Immature natural killer cell (primary cell): ENCODE data around the gene CDADC1. TPM values are rescaled to one million over a fixed set of nuclear protein-coding genes. Genes with fewer than 3 reads are reported as not detected.

Experiments
- DNase-seq, 3 donors: peaks; one replicate each; pipeline ENCODE4 v3.0.0; 2022; ENCODE audit warnings: mixed read lengths in 1 of 3
- H3K27ac Mint-ChIP-seq, 6 donors: one replicate each; pipeline ENCODE4 v1.8.0; 2020; ENCODE audit warnings: mixed read lengths in 6 of 6, mild to moderate bottlenecking in 5 of 6, inconsistent platforms in 4 of 6, moderate library complexity in 3 of 6
- H3K27me3 Mint-ChIP-seq, 3 donors: one replicate each; pipeline ENCODE4 v1.8.0; 2020 to 2021; ENCODE audit warnings: low read depth in 3 of 3, mild to moderate bottlenecking in 3 of 3, mixed read lengths in 3 of 3, moderate library complexity in 3 of 3, inconsistent platforms in 1 of 3
- H3K36me3 Mint-ChIP-seq, 3 donors: one replicate each; pipeline ENCODE4 v1.8.0; 2020; ENCODE audit warnings: mixed read lengths in 3 of 3, inconsistent platforms in 2 of 3, mild to moderate bottlenecking in 2 of 3
- H3K4me1 Mint-ChIP-seq, 2 donors: one replicate each; pipeline ENCODE4 v1.8.0; 2020; ENCODE audit warnings: inconsistent platforms in 2 of 2, mild to moderate bottlenecking in 2 of 2, mixed read lengths in 2 of 2, moderate library complexity in 1 of 2
- H3K4me3 Mint-ChIP-seq, 5 donors: one replicate each; pipeline ENCODE4 v1.8.0; 2020; ENCODE audit warnings: mild to moderate bottlenecking in 5 of 5, mixed read lengths in 5 of 5, inconsistent platforms in 3 of 5, moderate library complexity in 3 of 5
- H3K9me3 Mint-ChIP-seq, 6 donors: one replicate each; pipeline ENCODE4 v1.8.0; 2020; ENCODE audit warnings: mild to moderate bottlenecking in 6 of 6, mixed read lengths in 6 of 6, inconsistent platforms in 4 of 6, moderate library complexity in 3 of 6
- polyA plus RNA-seq, 3 donors: library from polyadenylated mRNA; unstranded; fragments of 300-500 nt; fragmentation: Illumina TruSeq; gene quantifications; one replicate each; pipeline ENCODE4 v1.2.3, GENCODE V29; 2021

CDADC1 gene
- polyA plus RNA-seq, 3 donors from 2014 or later = 11.2 to 17.9 (median 13.0) TPM

DNA sequence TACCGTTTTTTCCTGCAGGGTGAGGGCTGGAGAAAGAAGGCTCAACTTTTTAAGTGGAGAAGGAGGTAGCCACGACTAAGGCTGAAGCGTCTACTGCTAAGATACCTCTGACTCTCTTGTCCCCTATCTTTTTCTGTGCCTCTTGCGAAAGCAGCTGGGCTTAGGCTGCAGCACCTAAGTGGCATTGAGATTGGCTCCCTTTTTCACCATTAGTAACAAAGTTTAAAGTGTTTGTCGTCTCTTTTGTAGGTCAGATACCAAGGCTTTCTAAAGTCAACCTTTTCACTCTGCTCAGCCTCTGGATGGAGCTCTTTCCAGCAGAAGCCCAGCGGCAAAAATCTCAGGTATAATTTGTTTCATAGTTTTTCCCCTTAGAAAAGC lies 887 bp downstream of the CDADC1 start:
- peaks cover 22 to 48% of the 10 kb centered on the region in 2 donors for H3K4me1 Mint-ChIP-seq
- H3K27me3 Mint-ChIP-seq = peaks cover 8 to 12% (median 10%) of the 10 kb centered on the region in 3 donors

DNA sequence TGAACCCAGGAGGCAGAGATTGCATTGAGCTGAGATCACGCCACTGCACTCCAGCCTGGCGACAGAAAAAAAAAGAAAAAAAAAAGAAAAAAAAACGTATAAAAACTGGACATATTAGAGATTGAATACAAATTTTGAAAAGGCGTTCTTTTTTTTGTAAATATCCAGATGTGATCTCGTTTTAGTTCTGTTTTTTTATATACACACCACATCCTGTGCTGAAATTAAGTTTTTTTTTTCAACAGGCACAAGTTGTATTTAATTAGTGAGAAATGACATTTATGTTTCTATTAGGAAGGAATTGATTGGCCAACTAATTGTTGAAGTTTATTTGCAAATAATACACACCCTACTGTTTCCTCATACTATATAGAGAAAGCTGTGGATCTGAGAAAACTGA lies 3.6 kb downstream of the CDADC1 start:
- peaks cover 4 to 18% (median 8%) of the 10 kb centered on the region in 3 donors for H3K36me3 Mint-ChIP-seq
- no peak overlapping the region for H3K4me3 Mint-ChIP-seq
- no peaks in the 10 kb centered on the region for H3K9me3 Mint-ChIP-seq
- H3K27ac Mint-ChIP-seq = no peak overlapping the region
- peaks cover 7 to 12% (median 8%) of the 10 kb centered on the region in 3 donors for H3K27me3 Mint-ChIP-seq
- H3K4me1 Mint-ChIP-seq = peaks cover 22 to 56% of the 10 kb centered on the region in 2 donors
- no peak for DNase-seq

More for the DNA sequence above, 887 bp downstream of the CDADC1 start:
- peak overlapping the region; percentile 96 to 99 (median 99) for H3K27ac Mint-ChIP-seq
- H3K36me3 Mint-ChIP-seq = peaks cover 0 to 5% (median 4%) of the 10 kb centered on the region in 3 donors
- H3K9me3 Mint-ChIP-seq = no peaks in the 10 kb centered on the region
- no peak for DNase-seq
- H3K4me3 Mint-ChIP-seq = peak overlapping the region; percentile 98 to 100 (median 99)

DNA sequence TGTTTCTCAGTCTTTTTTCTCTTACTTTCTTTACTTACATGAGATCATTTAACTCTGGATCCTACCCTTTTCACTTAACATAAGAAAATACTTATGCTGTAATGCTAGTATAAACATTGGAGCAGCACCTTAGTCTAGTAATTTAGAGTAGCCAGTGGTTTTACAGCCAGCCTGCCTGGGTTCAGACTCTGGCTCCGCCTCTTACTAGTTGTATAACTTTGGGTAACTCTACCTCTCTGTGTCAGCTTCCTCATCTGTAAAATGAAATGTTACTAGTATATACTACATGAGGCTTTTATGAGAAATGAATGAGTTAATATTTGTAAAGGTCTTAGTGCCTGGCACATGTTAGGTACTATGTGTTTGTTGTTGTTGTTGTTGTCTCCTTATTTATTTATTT lies 5.6 kb downstream of the CDADC1 start:
- H3K4me3 Mint-ChIP-seq = no peak overlapping the region
- peak overlapping the region in 2 of 6 donors; percentile 60 to 74 for H3K27ac Mint-ChIP-seq

DNA sequence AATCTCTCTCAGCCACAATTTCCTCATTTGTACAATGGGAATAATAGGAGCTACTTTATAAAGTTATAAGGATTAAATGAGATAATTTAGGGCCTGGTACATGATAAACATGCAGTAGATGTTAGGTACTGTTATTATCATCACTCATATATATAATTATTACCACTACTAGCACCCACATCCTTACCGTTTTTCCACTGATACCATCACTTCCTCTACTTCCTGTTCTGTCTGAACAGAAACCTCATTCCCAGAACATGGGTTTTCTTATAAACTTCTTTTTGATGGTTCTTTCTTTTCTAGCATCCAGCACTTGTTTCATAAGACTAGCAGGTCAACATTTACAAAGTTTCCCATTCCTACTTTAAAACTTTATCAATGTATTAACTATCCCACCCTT lies 6.3 kb downstream of the CDADC1 start:
- H3K36me3 Mint-ChIP-seq = peaks cover 8 to 21% (median 8%) of the 10 kb centered on the region in 3 donors
- no peak overlapping the region for H3K4me3 Mint-ChIP-seq
- peaks cover 14 to 49% of the 10 kb centered on the region in 2 donors for H3K4me1 Mint-ChIP-seq
- no peaks in the 10 kb centered on the region for H3K9me3 Mint-ChIP-seq
- no peak for DNase-seq
- peak overlapping the region in 1 of 6 donors; percentile 68 for H3K27ac Mint-ChIP-seq
- no peaks in the 10 kb centered on the region for H3K27me3 Mint-ChIP-seq

More for the DNA sequence above, 5.6 kb downstream of the CDADC1 start:
- Mint-ChIP-seq H3K27me3 (peaks cover 0 to 5% (median 1%) of the 10 kb centered on the region in 3 donors), H3K36me3 (peaks cover 8 to 21% (median 8%) of the 10 kb centered on the region in 3 donors), H3K4me1 (peaks cover 18 to 49% of the 10 kb centered on the region in 2 donors), H3K9me3 (no peaks in the 10 kb centered on the region)
- DNase-seq = no peak

DNA sequence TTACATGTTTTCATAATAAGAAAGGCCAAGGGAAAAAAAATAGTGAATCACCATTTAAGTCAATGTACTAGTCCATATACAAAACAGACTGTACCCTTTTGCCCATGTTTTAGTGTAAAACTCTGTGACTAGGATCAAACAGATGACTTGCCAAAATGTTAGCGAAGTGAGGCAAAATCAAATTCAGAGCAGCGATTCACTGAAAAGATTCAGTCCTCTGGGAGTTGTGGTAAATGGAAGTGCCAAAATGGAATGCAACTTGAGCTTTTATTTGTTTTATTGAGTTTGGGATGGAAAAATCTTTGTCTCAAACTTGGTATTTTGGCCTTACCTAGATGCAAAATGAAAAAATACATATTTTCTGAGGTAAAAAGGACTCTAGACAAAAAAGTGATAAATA lies 9.1 kb downstream of the CDADC1 start:
- no peaks in the 10 kb centered on the region for H3K27me3 Mint-ChIP-seq
- peaks cover 13 to 41% (median 25%) of the 10 kb centered on the region in 3 donors for H3K36me3 Mint-ChIP-seq
- no peaks in the 10 kb centered on the region for H3K9me3 Mint-ChIP-seq
- peak overlapping the region; percentile 39 to 96 (median 88) for H3K4me3 Mint-ChIP-seq
- H3K4me1 Mint-ChIP-seq = peaks cover 14 to 32% of the 10 kb centered on the region in 2 donors
- H3K27ac Mint-ChIP-seq = peak overlapping the region; percentile 74 to 97 (median 86)
- DNase-seq = no peak

DNA sequence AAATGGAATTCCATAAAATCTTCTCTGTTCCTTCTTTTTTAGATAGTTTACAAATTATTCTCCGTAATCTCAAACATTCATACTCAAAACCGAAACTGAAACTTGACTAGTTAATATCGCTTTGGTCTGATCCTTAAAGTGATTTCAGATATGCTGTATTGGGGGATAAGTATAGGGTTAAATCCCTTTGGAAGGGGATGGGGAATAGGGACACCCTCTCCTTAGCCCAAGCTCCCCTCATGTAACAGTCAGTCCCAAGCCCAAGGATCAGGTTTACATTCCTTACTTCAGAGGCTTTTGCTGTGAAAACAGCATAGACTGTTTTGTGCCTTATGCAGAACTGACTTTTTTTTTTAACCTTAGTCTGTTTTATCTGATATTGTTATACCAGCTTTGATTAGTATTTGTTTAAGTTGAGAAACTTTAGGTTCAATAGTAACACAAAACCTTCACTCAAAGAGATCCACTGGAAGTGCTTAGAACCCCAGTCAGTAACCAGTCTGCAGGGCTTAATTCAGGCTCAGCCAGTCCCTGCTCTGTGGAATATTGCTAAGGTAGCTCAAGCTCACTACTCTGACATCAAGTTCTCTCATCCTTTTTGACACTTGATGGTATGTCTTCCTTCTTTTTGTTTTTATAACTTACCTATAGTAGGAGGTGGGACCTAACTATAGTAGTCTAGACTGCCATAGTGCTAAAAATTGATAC lies 10.5 kb downstream of the CDADC1 start:
- Mint-ChIP-seq H3K27ac (peak overlapping the region; percentile 87 to 97 (median 92)), H3K9me3 (no peaks in the 10 kb centered on the region), H3K4me3 (peak overlapping the region; percentile 84 to 96 (median 92)), H3K27me3 (no peaks in the 10 kb centered on the region), H3K4me1 (peaks cover 13 to 29% of the 10 kb centered on the region in 2 donors), H3K36me3 (peaks cover 13 to 37% (median 29%) of the 10 kb centered on the region in 3 donors)
- peak; percentile 29 to 41 (median 37) for DNase-seq

DNA sequence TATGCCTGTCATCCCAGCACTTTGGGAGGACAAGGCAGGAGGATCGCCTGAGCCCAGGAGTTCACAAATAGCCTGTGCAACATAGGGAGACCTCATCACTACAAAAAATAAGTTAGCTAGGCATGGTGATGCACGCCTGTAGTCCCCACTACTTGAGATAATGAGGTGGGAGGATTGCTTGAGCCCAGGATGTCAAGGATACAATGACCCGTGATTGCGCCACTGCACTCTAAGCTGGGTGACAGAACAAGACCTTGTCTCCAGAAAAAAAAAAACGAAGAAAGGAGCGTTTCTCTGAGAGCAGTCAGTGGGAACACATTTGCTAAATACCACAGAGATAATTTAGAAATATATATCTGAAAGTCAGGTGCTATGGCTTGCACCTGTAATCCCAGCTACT lies 11.9 kb downstream of the CDADC1 start:
- Mint-ChIP-seq H3K27ac (peak overlapping the region in 2 of 6 donors; percentile 1 to 34), H3K27me3 (no peaks in the 10 kb centered on the region), H3K9me3 (no peaks in the 10 kb centered on the region), H3K4me1 (peaks cover 12 to 19% of the 10 kb centered on the region in 2 donors), H3K4me3 (no peak overlapping the region), H3K36me3 (peaks cover 13 to 36% (median 29%) of the 10 kb centered on the region in 3 donors)
- DNase-seq = no peak

DNA sequence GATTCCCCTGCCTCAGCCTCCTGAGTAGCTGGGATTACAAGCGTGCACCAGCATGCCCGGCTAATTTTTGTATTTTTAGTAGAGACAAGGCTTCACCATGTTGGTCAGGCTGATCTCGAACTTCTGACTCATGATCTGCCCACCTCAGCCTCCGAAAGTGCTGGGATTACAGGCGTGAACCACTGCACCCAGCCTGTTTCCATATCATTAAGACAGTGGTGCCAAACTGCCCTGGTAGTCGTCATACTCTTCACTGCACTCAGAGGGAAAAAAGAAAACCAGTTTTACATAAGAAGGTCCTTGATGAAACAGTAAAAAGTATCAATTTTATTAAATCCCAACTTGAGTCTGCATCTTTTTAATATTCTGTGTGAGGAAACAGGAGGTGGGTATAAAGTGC lies 14.9 kb downstream of the CDADC1 start:
- peaks cover 13 to 38% (median 28%) of the 10 kb centered on the region in 3 donors for H3K36me3 Mint-ChIP-seq
- DNase-seq = no peak
- no peak overlapping the region for H3K4me3 Mint-ChIP-seq
- no peak overlapping the region for H3K27ac Mint-ChIP-seq
- peaks cover 8 to 14% of the 10 kb centered on the region in 2 donors for H3K4me1 Mint-ChIP-seq
- no peaks in the 10 kb centered on the region for H3K27me3 Mint-ChIP-seq
- no peaks in the 10 kb centered on the region for H3K9me3 Mint-ChIP-seq

DNA sequence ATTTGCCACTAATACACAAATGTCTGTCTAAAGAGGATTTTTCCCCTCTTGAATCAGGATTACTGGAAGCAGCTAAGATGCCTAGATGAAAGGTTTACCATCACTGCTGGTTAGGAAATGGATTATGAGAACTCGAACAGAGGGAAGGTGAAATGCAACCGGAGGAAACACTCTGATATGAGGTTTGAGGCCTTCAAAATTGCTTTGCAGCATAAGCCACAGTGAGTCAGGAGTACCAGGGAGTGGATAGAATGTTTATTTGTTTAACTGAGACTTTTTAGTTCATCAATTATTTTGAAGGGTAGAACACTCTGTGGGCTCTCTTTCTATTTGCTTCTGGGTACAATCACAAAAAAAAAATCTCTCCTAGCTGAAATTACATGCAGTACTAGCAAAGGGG lies 18.1 kb downstream of the CDADC1 start:
- H3K4me1 Mint-ChIP-seq = no peaks in the 10 kb centered on the region
- no peak overlapping the region for H3K4me3 Mint-ChIP-seq
- H3K36me3 Mint-ChIP-seq = peaks cover 14 to 38% (median 27%) of the 10 kb centered on the region in 3 donors
- no peaks in the 10 kb centered on the region for H3K9me3 Mint-ChIP-seq
- no peaks in the 10 kb centered on the region for H3K27me3 Mint-ChIP-seq
- no peak overlapping the region for H3K27ac Mint-ChIP-seq
- no peak for DNase-seq

DNA sequence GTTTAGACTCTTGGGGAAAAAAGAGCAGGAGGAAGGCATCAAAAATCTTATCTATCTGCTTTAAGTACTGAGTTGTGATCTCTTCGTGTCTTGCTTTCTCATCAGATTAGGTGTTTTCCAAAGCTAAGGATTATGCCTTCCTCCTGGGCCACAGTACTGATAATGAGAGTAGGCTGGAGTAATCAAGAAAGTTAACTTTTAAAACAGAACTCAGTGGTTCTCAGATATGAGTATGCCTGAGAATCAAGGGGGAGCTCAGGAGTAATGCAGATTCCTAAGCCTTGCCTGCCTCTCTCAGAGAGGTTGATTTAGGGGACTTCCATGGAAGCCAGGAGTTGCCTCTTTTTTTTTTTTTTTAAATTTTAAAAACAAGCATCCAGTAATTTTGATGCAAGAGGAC lies 23.5 kb downstream of the CDADC1 start:
- Mint-ChIP-seq H3K27ac (no peak overlapping the region), H3K27me3 (no peaks in the 10 kb centered on the region), H3K9me3 (no peaks in the 10 kb centered on the region), H3K4me1 (no peaks in the 10 kb centered on the region), H3K4me3 (no peak overlapping the region), H3K36me3 (peaks cover 12 to 23% (median 22%) of the 10 kb centered on the region in 3 donors)
- no peak for DNase-seq

DNA sequence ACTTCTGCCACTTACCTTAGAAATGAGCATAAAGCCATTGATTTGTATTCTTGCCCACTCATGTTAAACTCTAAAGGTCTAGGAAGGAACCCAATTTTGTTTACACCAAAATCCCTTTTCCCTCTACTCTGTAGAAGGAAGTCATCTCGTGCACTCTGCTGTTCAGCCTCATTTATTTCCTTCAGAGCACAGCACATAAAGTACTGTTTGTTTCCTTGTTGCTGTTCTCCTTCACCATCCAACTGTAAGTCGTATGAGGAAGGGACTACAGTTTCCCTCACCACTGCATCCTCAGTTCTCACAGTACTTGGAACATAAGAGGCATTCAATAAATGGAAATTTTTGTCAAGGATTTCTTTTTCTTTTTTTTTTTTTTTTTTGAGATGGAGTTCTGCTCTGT lies 24.6 kb downstream of the CDADC1 start:
- no peak overlapping the region for H3K27ac Mint-ChIP-seq
- H3K4me1 Mint-ChIP-seq = no peaks in the 10 kb centered on the region
- H3K36me3 Mint-ChIP-seq = peaks cover 12 to 22% (median 18%) of the 10 kb centered on the region in 3 donors
- no peak overlapping the region for H3K4me3 Mint-ChIP-seq
- no peaks in the 10 kb centered on the region for H3K27me3 Mint-ChIP-seq
- no peak for DNase-seq
- no peaks in the 10 kb centered on the region for H3K9me3 Mint-ChIP-seq

DNA sequence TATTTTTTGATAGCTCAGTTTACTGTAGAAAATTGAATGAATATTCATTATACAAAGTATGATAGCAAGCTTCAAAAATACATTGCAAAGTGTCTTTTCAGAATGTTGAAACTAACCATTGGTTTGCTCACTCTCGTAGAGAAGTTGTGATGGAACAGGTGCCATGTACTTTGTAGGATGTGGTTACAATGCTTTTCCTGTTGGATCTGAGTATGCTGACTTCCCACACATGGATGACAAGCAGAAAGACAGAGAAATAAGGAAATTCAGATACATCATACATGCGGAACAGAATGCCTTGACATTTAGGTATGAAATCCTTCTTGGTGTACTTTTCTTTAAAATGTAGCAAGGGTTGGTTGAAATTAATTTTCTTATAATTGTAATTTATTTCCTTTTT lies 30.5 kb downstream of the CDADC1 start:
- no peaks in the 10 kb centered on the region for H3K27me3 Mint-ChIP-seq
- no peaks in the 10 kb centered on the region for H3K4me1 Mint-ChIP-seq
- no peaks in the 10 kb centered on the region for H3K9me3 Mint-ChIP-seq
- no peak for DNase-seq
- H3K4me3 Mint-ChIP-seq = no peak overlapping the region
- no peak overlapping the region for H3K27ac Mint-ChIP-seq
- H3K36me3 Mint-ChIP-seq = peaks cover 3 to 20% (median 6%) of the 10 kb centered on the region in 3 donors

DNA sequence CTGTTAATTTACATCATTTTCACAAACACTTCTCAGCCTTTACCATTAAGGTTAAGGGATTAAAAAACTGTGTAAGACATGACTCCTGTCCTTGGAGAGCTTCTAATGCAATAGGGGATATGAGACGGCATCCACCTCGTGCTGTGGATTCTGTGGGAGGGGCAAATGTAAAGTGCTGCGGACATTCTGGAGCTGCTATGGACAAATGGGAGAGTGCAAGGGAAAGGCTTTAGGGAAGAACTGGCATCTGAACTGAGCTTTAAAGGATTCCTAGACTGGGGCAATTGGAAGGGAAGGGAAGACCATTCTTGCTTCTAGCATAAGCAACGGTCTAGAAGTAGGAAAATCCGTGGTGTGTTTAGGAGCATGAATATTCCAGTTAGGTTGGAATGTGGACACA lies 31.4 kb downstream of the CDADC1 start:
- no peaks in the 10 kb centered on the region for H3K27me3 Mint-ChIP-seq
- no peak overlapping the region for H3K27ac Mint-ChIP-seq
- peaks cover 3 to 20% (median 6%) of the 10 kb centered on the region in 3 donors for H3K36me3 Mint-ChIP-seq
- H3K4me3 Mint-ChIP-seq = no peak overlapping the region
- H3K4me1 Mint-ChIP-seq = no peaks in the 10 kb centered on the region
- H3K9me3 Mint-ChIP-seq = no peaks in the 10 kb centered on the region
- no peak for DNase-seq

DNA sequence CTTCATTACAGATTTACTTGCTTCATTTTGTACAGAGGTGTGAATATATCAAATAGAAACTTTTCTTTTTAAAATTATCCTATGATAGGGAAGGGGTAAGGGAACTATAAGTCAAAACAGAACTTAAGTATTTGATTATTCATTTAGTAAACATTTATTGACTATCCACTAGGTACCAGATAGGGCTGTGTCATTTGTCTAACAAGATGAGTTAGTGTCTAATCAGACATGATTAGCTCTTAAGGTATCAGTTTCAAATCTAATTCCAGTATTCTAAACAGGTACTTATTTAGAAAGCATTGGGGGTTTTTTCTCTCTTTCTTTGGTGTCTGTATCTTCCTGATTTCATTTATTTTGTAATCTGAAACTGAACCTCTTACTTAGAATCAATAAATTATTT lies 32.2 kb downstream of the CDADC1 start:
- Mint-ChIP-seq H3K9me3 (no peaks in the 10 kb centered on the region), H3K4me1 (no peaks in the 10 kb centered on the region), H3K36me3 (peaks cover 3 to 19% (median 10%) of the 10 kb centered on the region in 3 donors), H3K27ac (no peak overlapping the region), H3K4me3 (no peak overlapping the region), H3K27me3 (no peaks in the 10 kb centered on the region)
- no peak for DNase-seq
